Liver (tissue), 3 donors: ENCODE results near the gene CNTN2.

ENCODE experiments used
- CTCF ChIP-seq: fragments of 150-350 bp; IDR thresholded peaks from 2 replicates; pipeline ENCODE4 v1.5.1; 2017; ENCODE audit warnings: improper control_type of control experiment, low read depth, low read length; ENCODE audit not compliant: missing input control
- GABPA ChIP-seq, 2 donors: IDR thresholded peaks in 1 of 2; conservative IDR thresholded peaks in 1 of 2; 2 replicates each; pipeline ENCODE4 v1.6.1; 2016; ENCODE audit warnings: antibody characterized with exemption in 2 of 2, mild to moderate bottlenecking in 1 of 2, moderate library complexity in 1 of 2
- RAD21 ChIP-seq, 2 donors: IDR thresholded peaks; 2 replicates each; pipeline ENCODE4 v1.6.1; 2016; ENCODE audit warnings: antibody characterized with exemption in 2 of 2, mild to moderate bottlenecking in 2 of 2
- TAF1 ChIP-seq: conservative IDR thresholded peaks from 2 replicates; pipeline ENCODE4 v1.6.1; 2016; ENCODE audit warnings: antibody characterized with exemption, mild to moderate bottlenecking
- TF ChIP-seq, protein P1 (sequence below): IDR thresholded peaks from 2 replicates; pipeline ENCODE4 v1.6.1; 2016; ENCODE audit warnings: antibody characterized with exemption
- donor health status: healthy.
- donor health status: healthy.

- TF ChIP-seq CTCF (no peak), TAF1 (no peak), GABPA (IDR thresholded peaks at IDR 0.05 in 1 of 2, conservative IDR thresholded peaks at IDR 0.05 in 1 of 2) (no peak), RAD21 (IDR thresholded peaks at IDR 0.05) (no peak)
- TF ChIP-seq, protein P1, sequence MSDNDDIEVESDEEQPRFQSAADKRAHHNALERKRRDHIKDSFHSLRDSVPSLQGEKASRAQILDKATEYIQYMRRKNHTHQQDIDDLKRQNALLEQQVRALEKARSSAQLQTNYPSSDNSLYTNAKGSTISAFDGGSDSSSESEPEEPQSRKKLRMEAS, result no peak
Observed at GRCh38 chr1:205028390-205028789, 14.6 kb upstream of the CNTN2 start.
